HEK293T (cell line): ENCODE results near the gene CD2AP.

ENCODE experiments used
- CTCF ChIA-PET: fragments of 350-600 bp; formaldehyde crosslinking; extraction: SDS; loops from one replicate; lab custom pipeline; 2021; ENCODE audit warnings: antibody characterized with exemption, inconsistent platforms; lab: Yijun Ruan, JAX
- POLR2A ChIA-PET: fragments of 350-600 bp; formaldehyde crosslinking; extraction: SDS; loops from one replicate; lab custom pipeline; 2020; ENCODE audit warnings: antibody characterized with exemption, inconsistent platforms; lab: Yijun Ruan, JAX
- DNase-seq: peaks from one replicate; pipeline ENCODE4 v3.0.0; 2012; ENCODE audit warnings: mixed read lengths; ENCODE audit errors: extremely low spot score
- ARNT ChIP-seq: fragments of 450-650 bp; IDR thresholded peaks from 2 replicates; pipeline ENCODE4 v1.6.1; 2017; ENCODE audit warnings: mild to moderate bottlenecking
- BHLHE40 ChIP-seq: fragments of 450-650 bp; IDR thresholded peaks from 2 replicates; pipeline ENCODE4 v1.6.1; 2016; ENCODE audit warnings: mild to moderate bottlenecking, moderate library complexity, borderline replicate concordance
- CTBP1 ChIP-seq: fragments of 450-650 bp; IDR thresholded peaks from 2 replicates; pipeline ENCODE4 v1.6.1; 2016; ENCODE audit warnings: borderline replicate concordance
- ELF4 ChIP-seq: fragments of 450-650 bp; IDR thresholded peaks from 2 replicates; pipeline ENCODE4 v1.6.1; 2017; ENCODE audit warnings: antibody characterized with exemption
- FOXA1 ChIP-seq: fragments of 450-650 bp; IDR thresholded peaks from 2 replicates; pipeline ENCODE4 v1.6.1; 2016; ENCODE audit warnings: mild to moderate bottlenecking
- FOXK2 ChIP-seq: fragments of 450-650 bp; IDR thresholded peaks from 2 replicates; pipeline ENCODE4 v1.6.1; 2016; ENCODE audit warnings: mild to moderate bottlenecking
- FOXM1 ChIP-seq: fragments of 450-650 bp; IDR thresholded peaks from 2 replicates; pipeline ENCODE4 v1.6.1; 2017; ENCODE audit warnings: mild to moderate bottlenecking, borderline replicate concordance
- HDGF ChIP-seq: fragments of 450-650 bp; IDR thresholded peaks from 2 replicates; pipeline ENCODE4 v1.6.1; 2017; ENCODE audit warnings: antibody characterized with exemption, borderline replicate concordance
- L3MBTL2 ChIP-seq: fragments of 450-650 bp; conservative IDR thresholded peaks from 2 replicates; pipeline ENCODE4 v1.6.1; 2016; ENCODE audit warnings: mild to moderate bottlenecking
- LEF1 ChIP-seq: fragments of 450-650 bp; IDR thresholded peaks from 2 replicates; pipeline ENCODE4 v1.6.1; 2017; ENCODE audit warnings: mild to moderate bottlenecking, borderline replicate concordance
- NFRKB ChIP-seq: fragments of 450-650 bp; IDR thresholded peaks from 2 replicates; pipeline ENCODE4 v1.6.1; 2016; ENCODE audit warnings: mild to moderate bottlenecking, moderate library complexity
- SP1 ChIP-seq: fragments of 450-650 bp; IDR thresholded peaks from 2 replicates; pipeline ENCODE4 v1.6.1; 2017
- SUZ12 ChIP-seq: fragments of 450-650 bp; IDR thresholded peaks from 2 replicates; pipeline ENCODE4 v1.6.1; 2016; ENCODE audit warnings: mild to moderate bottlenecking
- TARDBP ChIP-seq: fragments of 450-650 bp; IDR thresholded peaks from 2 replicates; pipeline ENCODE4 v1.6.1; 2016
- ZNF384 ChIP-seq: fragments of 450-650 bp; IDR thresholded peaks from 2 replicates; pipeline ENCODE4 v1.6.1; 2016
- TF ChIP-seq, protein P1 (sequence below): fragments of 450-650 bp; IDR thresholded peaks from 2 replicates; pipeline ENCODE4 v1.6.1; 2016

Gene CD2AP

GRCh38 chr6:47525330-47526057 is 47.9 kb downstream of the CD2AP start:
- no peak for DNase-seq
- TF ChIP-seq TARDBP (no peak), HDGF (no peak), L3MBTL2 (no peak), NFRKB (no peak), BHLHE40 (no peak), ZNF384 (no peak), LEF1 (no peak), ELF4 (no peak), CTBP1 (no peak), FOXM1 (no peak), SUZ12 (no peak), FOXA1 (no peak)
- POLR2A ChIA-PET, result no interaction called here
- CTCF ChIA-PET, result no interaction called here

- no peak for DNase-seq
- POLR2A ChIA-PET, result no interaction called here
- TF ChIP-seq BHLHE40 (no peak), SUZ12 (no peak), LEF1 (no peak), ZNF384 (no peak), FOXM1 (no peak), NFRKB (no peak), FOXK2 (no peak), FOXA1 (no peak), ELF4 (no peak), ARNT (no peak), SP1 (no peak), HDGF (no peak), L3MBTL2 (no peak), CTBP1 (no peak), TARDBP (no peak)
- TF ChIP-seq, protein P1, sequence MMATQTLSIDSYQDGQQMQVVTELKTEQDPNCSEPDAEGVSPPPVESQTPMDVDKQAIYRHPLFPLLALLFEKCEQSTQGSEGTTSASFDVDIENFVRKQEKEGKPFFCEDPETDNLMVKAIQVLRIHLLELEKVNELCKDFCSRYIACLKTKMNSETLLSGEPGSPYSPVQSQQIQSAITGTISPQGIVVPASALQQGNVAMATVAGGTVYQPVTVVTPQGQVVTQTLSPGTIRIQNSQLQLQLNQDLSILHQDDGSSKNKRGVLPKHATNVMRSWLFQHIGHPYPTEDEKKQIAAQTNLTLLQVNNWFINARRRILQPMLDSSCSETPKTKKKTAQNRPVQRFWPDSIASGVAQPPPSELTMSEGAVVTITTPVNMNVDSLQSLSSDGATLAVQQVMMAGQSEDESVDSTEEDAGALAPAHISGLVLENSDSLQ, result no peak
- CTCF ChIA-PET, result no interaction called here
Observed at GRCh38 chr6:47527274-47527673, 49.7 kb downstream of the CD2AP start.

DNA sequence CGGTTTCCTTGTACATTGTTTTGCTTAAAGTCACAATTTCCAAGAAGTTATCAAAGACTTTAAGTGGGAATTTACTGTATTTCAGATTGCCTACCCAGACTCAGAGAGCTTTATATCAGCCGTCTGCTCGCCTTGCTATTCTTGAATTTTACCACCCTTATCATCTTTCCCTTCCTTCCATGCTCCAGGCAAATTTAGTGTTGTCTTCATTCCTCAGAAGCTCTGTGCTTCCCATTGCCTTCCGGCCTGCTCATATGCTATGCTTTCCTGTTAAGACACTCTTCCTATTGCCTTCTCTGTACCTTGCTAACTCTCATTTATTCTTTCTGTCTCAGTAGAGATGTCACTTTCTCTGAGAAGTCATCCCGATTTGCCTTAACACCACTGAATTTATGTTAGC is 52.1 kb downstream of the CD2AP start:
- ChIA-PET POLR2A (no interaction called here), CTCF (no interaction called here)
- no peak for DNase-seq
- TF ChIP-seq ARNT (no peak), FOXM1 (no peak), ZNF384 (no peak), TARDBP (no peak), SP1 (no peak)

- DNase-seq, result no peak
- ChIA-PET POLR2A (interaction anchor here (0.7 kb wide), 1 partner anchor 55 kb away, joined by 3 read pairs; no protein-coding TSS in a partner anchor), CTCF (no interaction called here)
- TF ChIP-seq TARDBP (no peak), ELF4 (no peak), NFRKB (no peak), SUZ12 (no peak), FOXA1 (no peak), HDGF (no peak), L3MBTL2 (no peak), LEF1 (no peak)
Observed at GRCh38 chr6:47532981-47533585, 55.5 kb downstream of the CD2AP start.

GRCh38 chr6:47534063-47534462 is 56.5 kb downstream of the CD2AP start:
- POLR2A ChIA-PET, result no interaction called here
- CTCF ChIA-PET, result no interaction called here

GRCh38 chr6:47535316-47536225 is 58.0 kb downstream of the CD2AP start:
- TF ChIP-seq HDGF (no peak), ELF4 (no peak), TARDBP (no peak), CTBP1 (no peak), NFRKB (no peak), ZNF384 (no peak), ARNT (no peak), L3MBTL2 (no peak), LEF1 (no peak), FOXM1 (no peak), FOXA1 (no peak), FOXK2 (no peak), SUZ12 (no peak), BHLHE40 (no peak), SP1 (no peak)
- TF ChIP-seq, protein P1, result no peak
- ChIA-PET POLR2A (interaction anchor here (0.7 kb wide), 1 partner anchor 704 kb away, joined by 4 read pairs; no protein-coding TSS in a partner anchor), CTCF (no interaction called here)
- no peak for DNase-seq

More at GRCh38 chr6:47534063-47534462, 56.5 kb downstream of the CD2AP start:
- no peak for DNase-seq
- TF ChIP-seq ZNF384, result no peak
- no peak for TF ChIP-seq FOXK2
- TF ChIP-seq CTBP1, result no peak
- no peak for TF ChIP-seq NFRKB
- TF ChIP-seq TARDBP, result no peak
- no peak for TF ChIP-seq L3MBTL2
- no peak for TF ChIP-seq LEF1
- no peak for TF ChIP-seq SUZ12
- TF ChIP-seq ARNT, result no peak
- TF ChIP-seq BHLHE40, result no peak
- TF ChIP-seq SP1, result no peak
- no peak for TF ChIP-seq ELF4
- TF ChIP-seq FOXM1, result no peak
- no peak for TF ChIP-seq HDGF
